ENCODE results near the gene U2AF2. TPM values are rescaled to one million over a fixed set of nuclear protein-coding genes. Genes with fewer than 3 reads are reported as not detected.
A peak's percentile ranks its signal among the peaks of the same experiment; 100 is the strongest.

The U2AF2 gene
- polyA plus RNA-seq, 1 of the 3 experiments (the other 2 are of a cell fraction), result 321 TPM

DNA sequence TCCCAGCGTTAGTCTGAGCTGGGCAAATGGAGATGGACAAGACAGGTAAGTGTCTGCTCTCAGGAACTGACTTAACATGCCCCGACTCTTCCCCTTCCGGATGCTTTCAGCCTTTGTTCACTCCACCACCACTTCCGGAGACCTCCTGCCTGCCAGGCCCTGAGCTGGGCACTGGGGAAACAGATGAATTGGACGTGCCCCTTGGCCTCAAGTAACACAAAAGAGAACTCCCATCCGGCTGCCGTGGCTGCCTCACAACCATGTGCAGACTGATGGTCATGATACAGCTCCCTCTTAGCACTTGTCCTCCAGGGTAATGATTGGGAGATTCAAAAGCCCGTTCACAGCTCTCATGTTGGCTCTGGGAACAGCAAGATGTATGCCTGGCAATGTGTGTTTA lies 37.4 kb upstream of the U2AF2 start (continued):
- TF ChIP-seq, protein P1, sequence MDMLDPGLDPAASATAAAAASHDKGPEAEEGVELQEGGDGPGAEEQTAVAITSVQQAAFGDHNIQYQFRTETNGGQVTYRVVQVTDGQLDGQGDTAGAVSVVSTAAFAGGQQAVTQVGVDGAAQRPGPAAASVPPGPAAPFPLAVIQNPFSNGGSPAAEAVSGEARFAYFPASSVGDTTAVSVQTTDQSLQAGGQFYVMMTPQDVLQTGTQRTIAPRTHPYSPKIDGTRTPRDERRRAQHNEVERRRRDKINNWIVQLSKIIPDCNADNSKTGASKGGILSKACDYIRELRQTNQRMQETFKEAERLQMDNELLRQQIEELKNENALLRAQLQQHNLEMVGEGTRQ (IDR thresholded peaks at IDR 0.05; ENCODE audit: borderline replicate concordance, low read depth, low read length), result no peak
- TF ChIP-seq RFX5 (IDR thresholded peaks at IDR 0.05; ENCODE audit: low read length) (no peak), EZH2phosphoT487 (IDR thresholded peaks at IDR 0.05; ENCODE audit: borderline replicate concordance, low read depth) (no peak), ELF1 (IDR thresholded peaks at IDR 0.05) (no peak), NRF1 (IDR thresholded peaks at IDR 0.05; ENCODE audit: low read depth, low read length) (no peak), TEAD4 (IDR thresholded peaks at IDR 0.05; ENCODE audit: borderline replicate concordance, insufficient read depth) (no peak), MEF2A (IDR thresholded peaks at IDR 0.05; ENCODE audit: borderline replicate concordance, low read depth) (no peak)
- TF ChIP-seq, protein P2, sequence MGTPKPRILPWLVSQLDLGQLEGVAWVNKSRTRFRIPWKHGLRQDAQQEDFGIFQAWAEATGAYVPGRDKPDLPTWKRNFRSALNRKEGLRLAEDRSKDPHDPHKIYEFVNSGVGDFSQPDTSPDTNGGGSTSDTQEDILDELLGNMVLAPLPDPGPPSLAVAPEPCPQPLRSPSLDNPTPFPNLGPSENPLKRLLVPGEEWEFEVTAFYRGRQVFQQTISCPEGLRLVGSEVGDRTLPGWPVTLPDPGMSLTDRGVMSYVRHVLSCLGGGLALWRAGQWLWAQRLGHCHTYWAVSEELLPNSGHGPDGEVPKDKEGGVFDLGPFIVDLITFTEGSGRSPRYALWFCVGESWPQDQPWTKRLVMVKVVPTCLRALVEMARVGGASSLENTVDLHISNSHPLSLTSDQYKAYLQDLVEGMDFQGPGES (IDR thresholded peaks at IDR 0.05; ENCODE audit: low read depth, low read length), result no peak
- TF ChIP-seq, protein P3, sequence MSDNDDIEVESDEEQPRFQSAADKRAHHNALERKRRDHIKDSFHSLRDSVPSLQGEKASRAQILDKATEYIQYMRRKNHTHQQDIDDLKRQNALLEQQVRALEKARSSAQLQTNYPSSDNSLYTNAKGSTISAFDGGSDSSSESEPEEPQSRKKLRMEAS (IDR thresholded peaks at IDR 0.05; ENCODE audit: low read depth), result no peak

DNA sequence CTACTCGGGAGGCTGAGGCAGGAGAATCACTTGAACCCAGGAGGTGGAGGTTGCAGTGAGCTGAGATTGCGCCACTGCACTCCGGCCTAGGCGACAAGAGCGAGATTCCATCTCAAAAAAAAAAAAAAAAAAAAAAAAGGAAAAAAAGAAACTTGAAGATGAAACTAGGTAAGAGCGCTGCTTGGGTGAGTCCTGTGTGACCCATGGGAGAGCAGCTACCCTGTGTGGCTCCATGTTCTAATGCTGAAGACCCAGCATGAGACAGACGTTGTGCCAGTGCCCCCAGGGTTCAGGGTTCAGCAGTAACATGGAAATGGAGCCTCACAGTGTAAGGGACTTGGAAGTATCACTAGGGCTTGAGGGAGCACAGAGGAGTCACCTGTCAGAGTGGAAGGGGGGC lies 36.4 kb upstream of the U2AF2 start:
- H3K9ac ChIP-seq, result no peak overlapping the region
- H3F3A ChIP-seq (replicated peaks; ENCODE audit: insufficient read depth), result peaks cover 12% of the 10 kb centered on the region
- H3K27ac ChIP-seq (ENCODE audit: low read depth in 2 of 2, low read length in 1 of 2), result no peak overlapping the region
- no peaks in the 10 kb centered on the region for H3K9me3 ChIP-seq
- 93% methylated on average over 7 of the region's 7 CpGs for WGBS (ENCODE audit: low lambda C conversion rate)
- H3K79me2 ChIP-seq (ENCODE audit: insufficient read depth), result peaks cover 7% of the 10 kb centered on the region; the same call in 1 of the 2 replicates
- H3K4me1 ChIP-seq (ENCODE audit: control insufficient read depth in 1 of 2, insufficient read depth in 2 of 2, low read depth in 1 of 2, low read length in 1 of 2), result no peaks in the 10 kb centered on the region
- no peaks in the 10 kb centered on the region for H4K20me1 ChIP-seq (ENCODE audit: insufficient read depth)
- TF ChIP-seq JUND (IDR thresholded peaks at IDR 0.05) (0 out of 2 replicates have a peak, but pooled peaks have one; percentile 6), FOXM1 (IDR thresholded peaks at IDR 0.05; ENCODE audit: low read depth) (no peak)
- ChIA-PET POLR2A (interaction anchor here (3.1 kb wide), 1 partner anchor 12 kb away, joined by 10 read pairs; the partner anchor contains the start of gene ZNF865), CTCF (interaction anchor here (1.4 to 6.7 kb wide), 3 partner anchors 12 to 477 kb away, joined by 3 to 40 read pairs (median 4); no protein-coding TSS in a partner anchor)
- no peaks in the 10 kb centered on the region for H3K9me2 ChIP-seq
- no peaks in the 10 kb centered on the region for H3K27me3 ChIP-seq (ENCODE audit: insufficient read depth)
- H3K36me3 ChIP-seq (replicated peaks in 1 of 2; ENCODE audit: control insufficient read depth in 1 of 2, insufficient read depth in 2 of 2, low read length in 1 of 2), result peaks cover 0 to 32% of the 10 kb centered on the region in 2 experiments
- no peak for DNase-seq
- no peak overlapping the region for H3K4me3 ChIP-seq (ENCODE audit: low read depth in 2 of 2, low read length in 1 of 2)
- H3K4me2 ChIP-seq, result no peak overlapping the region
- no peak overlapping the region for H2AFZ ChIP-seq (ENCODE audit: low read depth)

DNA sequence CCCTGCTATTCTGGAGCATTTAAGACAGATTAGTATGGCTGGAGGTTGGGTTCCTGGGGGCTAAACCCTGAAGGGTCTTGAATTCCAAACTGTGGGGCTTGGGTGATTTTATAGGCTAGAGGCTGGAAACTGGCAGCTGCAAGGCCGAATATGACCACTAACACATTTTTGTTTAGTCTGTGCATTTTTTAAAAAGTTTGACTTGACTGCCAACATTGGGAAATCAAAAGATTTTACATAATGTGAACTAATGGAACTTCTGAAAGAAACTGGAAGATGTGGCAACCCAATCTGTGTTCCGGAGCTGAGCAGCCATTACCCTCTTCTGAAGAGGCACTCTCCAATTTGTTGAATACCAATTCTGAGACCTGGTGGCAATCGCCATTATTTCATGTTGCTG lies 35.5 kb upstream of the U2AF2 start:
- H3F3A ChIP-seq (replicated peaks; ENCODE audit: insufficient read depth), result peaks cover 12% of the 10 kb centered on the region
- no peak overlapping the region for H3K27ac ChIP-seq (ENCODE audit: low read depth in 2 of 2, low read length in 1 of 2)
- H3K9ac ChIP-seq, result no peak overlapping the region
- no peak for TF ChIP-seq TAF1 (IDR thresholded peaks at IDR 0.05; ENCODE audit: borderline replicate concordance, low read depth, low read length)
- no peak for TF ChIP-seq YY1 (IDR thresholded peaks at IDR 0.05; ENCODE audit: low read depth)
- TF ChIP-seq NFIC (IDR thresholded peaks at IDR 0.05; ENCODE audit: borderline replicate concordance), result no peak
- no peak for TF ChIP-seq MXI1 (IDR thresholded peaks at IDR 0.05; ENCODE audit: low read depth, low read length)
- TF ChIP-seq RAD21 (IDR thresholded peaks at IDR 0.05; ENCODE audit: low read length), result no peak
- no peak for TF ChIP-seq FOSL2 (IDR thresholded peaks at IDR 0.05; ENCODE audit: borderline replicate concordance, low read depth)
- TF ChIP-seq CHD2 (IDR thresholded peaks at IDR 0.05; ENCODE audit: low read length, partially characterized antibody), result no peak
- no peak for TF ChIP-seq SMC3 (IDR thresholded peaks at IDR 0.05; ENCODE audit: low read depth, low read length)
- TF ChIP-seq FOXJ3 (CRISPR knock-in tag; IDR thresholded peaks at IDR 0.05), result no peak
- no peak for TF ChIP-seq RFX5 (IDR thresholded peaks at IDR 0.05; ENCODE audit: low read length)
- no peak for TF ChIP-seq POLR2AphosphoS5 (IDR thresholded peaks at IDR 0.05; ENCODE audit: low read depth, low read length)
- H3K4me3 ChIP-seq (ENCODE audit: low read depth in 2 of 2, low read length in 1 of 2), result no peak overlapping the region
- 95% methylated on average over 3 of the region's 3 CpGs for WGBS (ENCODE audit: low lambda C conversion rate)
- no peaks in the 10 kb centered on the region for H3K9me3 ChIP-seq
- peaks cover 0 to 29% of the 10 kb centered on the region in 2 experiments for H3K36me3 ChIP-seq (replicated peaks in 1 of 2; ENCODE audit: control insufficient read depth in 1 of 2, insufficient read depth in 2 of 2, low read length in 1 of 2)
- no peaks in the 10 kb centered on the region for H3K9me2 ChIP-seq
- no peaks in the 10 kb centered on the region for H3K27me3 ChIP-seq (ENCODE audit: insufficient read depth)
- POLR2A ChIA-PET, result interaction anchor here (1.0 to 3.1 kb wide), 2 partner anchors 11 to 13 kb away, joined by 5 to 10 read pairs; partner anchors contain the start of gene ZNF865
- no peak for DNase-seq
- CTCF ChIA-PET, result interaction anchor here (1.2 to 6.7 kb wide), 4 partner anchors 10 to 478 kb away, joined by 3 to 40 read pairs (median 4); no protein-coding TSS in a partner anchor
- H2AFZ ChIP-seq (ENCODE audit: low read depth), result no peak overlapping the region
- H4K20me1 ChIP-seq (ENCODE audit: insufficient read depth), result no peaks in the 10 kb centered on the region
- peaks cover 11% of the 10 kb centered on the region; the same call in 1 of the 2 replicates for H3K79me2 ChIP-seq (ENCODE audit: insufficient read depth)
- peaks cover 0 to 2% of the 10 kb centered on the region in 2 experiments; a peak in 1 of 4 replicates for H3K4me1 ChIP-seq (ENCODE audit: control insufficient read depth in 1 of 2, insufficient read depth in 2 of 2, low read depth in 1 of 2, low read length in 1 of 2)
- no peak overlapping the region for H3K4me2 ChIP-seq
